Measurements from ENCODE around the gene ZNF229.
"Not testable (repeated sequence)": the region's sequence is repeated elsewhere in the genome, so short reads cannot be mapped to it uniquely, and the experiment has no call there.

ZNF229 gene

DNA sequence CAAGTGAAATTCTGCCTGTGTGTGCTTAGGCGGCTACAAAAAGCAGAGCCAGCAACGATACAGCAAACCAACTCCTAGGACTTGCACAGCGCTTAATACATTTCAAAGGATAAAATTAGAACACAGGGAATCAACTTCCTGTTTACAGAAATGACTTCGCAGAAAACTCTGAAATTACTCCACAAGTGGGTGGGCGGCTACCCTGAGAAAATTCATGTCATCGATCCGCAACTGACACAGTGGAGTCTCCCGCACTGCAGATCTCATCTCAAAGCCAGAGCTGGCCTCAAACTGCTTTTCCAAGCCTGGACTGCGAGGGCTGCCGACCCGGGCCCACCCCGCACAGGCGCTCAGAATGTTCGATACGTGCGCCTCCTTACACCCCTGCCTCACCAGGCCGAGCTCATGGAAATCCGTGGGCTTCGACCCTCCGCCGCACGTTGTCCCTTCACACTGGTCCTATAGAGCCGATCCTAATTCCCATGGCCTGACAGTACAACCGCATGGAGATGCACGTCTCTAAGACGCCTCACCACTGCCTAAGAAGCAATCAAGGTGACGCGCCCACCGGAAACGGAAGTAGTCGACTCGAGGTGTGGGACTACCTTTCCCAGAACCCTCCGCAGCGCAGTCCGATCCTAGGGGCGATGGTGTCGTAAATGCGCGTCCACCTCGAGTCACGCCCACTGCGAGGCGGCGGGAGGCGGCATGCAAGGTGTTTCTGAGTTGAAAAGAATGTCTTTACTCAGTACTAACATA is at the start of gene ZNF229:
Gene ZNF229 (minus strand): TSS at position 557 of the 759 bp plus-strand sequence. CDS start 5,625 bp downstream, outside the sequence.
- TF ChIP-seq POLR2A (IDR thresholded peaks at IDR 0.05; ENCODE audit: low read length), result no peak
- no peak for TF ChIP-seq GATA1 (IDR thresholded peaks at IDR 0.05; ENCODE audit: low read depth, low read length)
- peak; percentile 89 to 95 for DNase-seq

DNA sequence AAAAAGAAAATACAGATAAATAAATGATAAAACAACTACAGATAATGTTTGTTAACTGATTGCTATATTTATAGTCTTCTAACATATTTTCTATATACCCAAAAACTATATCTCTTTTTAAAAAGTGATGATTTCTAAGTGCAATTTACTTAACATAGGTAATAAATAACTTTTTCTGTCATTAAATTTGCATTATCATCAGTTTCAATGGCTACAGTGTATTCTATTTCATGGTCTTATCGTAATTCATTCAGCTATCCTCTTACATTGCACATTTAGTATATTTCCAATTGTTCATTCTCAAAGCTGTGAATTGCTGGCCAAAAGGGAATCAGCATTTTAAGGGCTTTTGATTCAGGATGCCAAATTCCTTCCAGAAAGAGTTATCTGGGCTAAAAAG is 48.4 kb upstream of the ZNF229 start:
- TF ChIP-seq GATA1 (IDR thresholded peaks at IDR 0.05; ENCODE audit: low read depth, low read length), result no peak
- TF ChIP-seq POLR2A (IDR thresholded peaks at IDR 0.05; ENCODE audit: low read length), result no peak
- DNase-seq, result no peak

DNA sequence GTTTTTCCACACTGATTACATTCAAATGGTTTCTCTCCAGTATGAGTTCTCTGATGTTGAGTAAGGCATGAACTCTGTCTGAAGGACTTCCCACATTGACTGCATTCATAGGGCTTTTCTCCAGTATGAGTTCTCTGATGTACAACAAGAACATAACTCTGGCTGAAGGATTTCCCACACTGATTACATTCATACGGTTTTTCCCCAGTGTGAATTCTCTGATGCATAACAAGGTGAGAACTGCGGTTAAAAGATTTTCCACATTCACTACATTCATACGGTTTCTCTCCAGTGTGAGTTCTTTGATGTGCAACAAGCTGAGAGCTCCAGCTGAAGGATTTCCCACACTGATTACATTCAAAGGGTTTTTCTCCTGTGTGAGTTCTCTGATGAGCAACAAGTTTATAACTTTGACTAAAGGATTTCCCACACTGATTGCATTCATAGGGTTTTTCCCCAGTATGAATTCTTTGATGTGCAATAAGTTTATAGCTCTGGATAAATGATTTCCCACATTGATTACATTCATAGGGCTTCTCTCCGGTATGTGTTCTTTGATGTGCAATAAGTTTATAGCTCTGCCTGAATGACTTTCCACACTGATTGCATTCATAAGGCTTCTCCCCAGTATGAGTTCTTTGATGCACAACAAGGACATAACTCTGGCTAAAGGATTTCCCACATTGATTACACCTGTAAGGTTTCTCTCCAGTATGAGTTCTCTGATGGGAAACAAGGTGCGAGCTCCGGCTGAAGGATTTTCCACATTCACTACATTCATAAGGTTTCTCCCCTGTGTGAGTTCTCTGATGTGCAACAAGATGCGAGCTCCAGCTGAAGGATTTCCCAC is 28.5 kb upstream of the ZNF229 start:
- no peak for TF ChIP-seq POLR2A (IDR thresholded peaks at IDR 0.05; ENCODE audit: low read length)
- TF ChIP-seq GATA1 (IDR thresholded peaks at IDR 0.05; ENCODE audit: low read depth, low read length), result no peak
- DNase-seq, result peak; percentile 55 to 60

DNA sequence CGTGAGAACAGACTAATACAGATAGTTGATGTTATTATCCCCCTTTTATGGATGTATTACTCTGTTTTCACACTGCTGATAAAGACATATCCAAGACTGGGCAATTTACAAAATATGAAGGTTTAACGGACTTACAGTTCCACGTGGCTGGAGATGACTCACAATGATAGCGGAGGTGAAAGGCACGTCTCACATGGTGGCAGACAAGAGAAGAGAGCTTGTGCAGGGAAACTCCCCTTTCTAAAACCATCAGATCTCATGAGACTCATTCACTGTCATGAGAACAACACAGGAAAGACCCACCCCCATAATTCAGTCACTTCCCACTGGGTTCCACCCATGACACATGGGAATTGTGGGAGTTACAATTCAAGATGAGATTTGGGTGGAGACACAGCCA is 20.5 kb upstream of the ZNF229 start:
- not testable (repeated sequence) for DNase-seq

DNA sequence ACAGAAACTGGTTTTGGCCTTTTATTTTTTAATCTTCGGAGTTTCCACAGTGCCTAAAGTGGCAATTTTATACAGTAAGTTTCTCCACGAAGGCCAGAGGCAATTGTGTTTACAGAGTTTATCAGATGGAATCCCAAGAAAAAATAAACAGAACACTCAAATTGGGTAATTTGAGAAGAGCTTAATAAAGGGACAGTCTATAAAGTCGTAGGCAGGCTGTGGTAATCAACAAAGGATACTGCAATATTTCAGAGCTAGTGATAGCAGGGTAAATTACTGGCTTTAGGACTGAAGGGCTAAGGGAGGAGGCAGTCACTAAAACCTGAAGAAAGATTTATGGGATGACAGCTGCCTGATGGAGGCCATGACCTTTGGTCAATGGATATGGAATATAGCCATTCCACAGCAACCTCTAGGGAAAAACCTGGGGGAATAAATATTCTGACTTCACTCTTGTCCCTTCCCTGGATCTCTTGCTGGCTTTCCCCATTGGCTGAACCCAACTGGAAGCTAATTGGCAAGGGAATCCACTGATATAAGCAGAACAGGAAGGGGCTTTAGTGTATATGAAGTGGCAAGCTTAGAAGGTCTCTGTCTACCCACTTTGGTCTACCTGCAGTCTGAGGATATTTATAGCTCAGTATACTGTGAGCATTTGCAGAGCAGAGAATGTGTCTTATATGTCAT is 14.5 kb upstream of the ZNF229 start:
- DNase-seq, result not testable (repeated sequence)

DNA sequence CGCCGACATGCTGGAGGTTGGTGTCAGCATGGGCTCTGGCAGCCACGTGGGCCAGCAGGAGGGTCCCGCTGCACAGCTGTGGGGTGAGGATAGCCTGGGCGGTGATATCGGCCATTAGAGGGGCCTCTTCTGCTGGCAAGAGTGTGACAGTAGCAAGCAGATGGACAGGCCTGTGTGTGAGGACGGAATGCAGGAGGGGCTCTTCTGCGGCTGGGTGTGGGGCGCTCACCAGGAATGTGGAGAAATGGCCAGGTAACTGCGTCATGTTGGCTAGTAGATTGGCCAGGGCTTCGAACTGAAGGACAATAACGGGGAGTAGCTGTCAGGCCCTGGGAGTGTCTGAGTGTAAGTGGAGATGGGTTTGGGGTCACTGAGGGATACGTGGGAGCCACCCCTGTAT is 7.7 kb upstream of the ZNF229 start:
- not testable (repeated sequence) for DNase-seq

DNA sequence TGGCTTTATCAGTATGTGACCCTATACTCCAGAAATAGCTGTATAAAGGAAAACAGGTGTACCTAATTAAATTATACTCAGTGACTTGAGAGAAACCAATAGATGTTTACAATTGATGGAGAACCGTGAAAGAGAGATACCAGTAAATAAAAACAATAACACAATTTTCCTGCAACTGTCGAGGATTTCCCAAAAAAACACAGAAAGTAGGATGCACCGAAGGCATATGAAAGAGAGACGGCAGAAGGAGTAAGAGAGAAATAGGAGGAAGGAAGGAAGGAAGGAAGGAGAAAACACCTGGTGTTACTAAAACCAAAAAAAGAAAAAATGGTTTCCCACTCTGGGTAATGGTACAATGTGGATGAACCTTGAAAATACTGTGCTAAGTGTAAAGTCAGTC is 6.8 kb upstream of the ZNF229 start:
- DNase-seq, result no peak
- TF ChIP-seq GATA1 (IDR thresholded peaks at IDR 0.05; ENCODE audit: low read depth, low read length) (no peak), POLR2A (IDR thresholded peaks at IDR 0.05; ENCODE audit: low read length) (no peak)

DNA sequence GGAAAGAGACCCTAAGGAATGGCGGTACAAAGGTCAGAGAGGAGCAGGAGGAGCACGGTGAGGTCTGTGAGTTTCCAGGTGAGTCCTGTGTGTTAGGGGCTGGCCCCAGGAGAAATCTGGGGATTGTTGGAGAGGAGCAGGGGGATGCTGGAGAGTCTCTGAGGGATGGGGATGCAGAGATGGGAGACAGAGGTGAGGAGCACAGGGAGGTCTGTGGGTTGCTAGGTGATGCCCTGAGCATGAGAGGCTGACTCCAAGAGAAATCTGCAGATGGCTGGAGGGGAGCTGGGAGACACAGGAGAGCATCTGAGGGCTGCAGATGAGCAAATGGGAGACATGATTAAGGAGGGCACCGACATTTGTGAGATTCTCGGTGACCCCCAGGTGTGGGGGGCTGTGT is 4.1 kb upstream of the ZNF229 start:
- no peak for TF ChIP-seq GATA1 (IDR thresholded peaks at IDR 0.05; ENCODE audit: low read depth, low read length)
- TF ChIP-seq POLR2A (IDR thresholded peaks at IDR 0.05; ENCODE audit: low read length), result no peak
- no peak for DNase-seq

DNA sequence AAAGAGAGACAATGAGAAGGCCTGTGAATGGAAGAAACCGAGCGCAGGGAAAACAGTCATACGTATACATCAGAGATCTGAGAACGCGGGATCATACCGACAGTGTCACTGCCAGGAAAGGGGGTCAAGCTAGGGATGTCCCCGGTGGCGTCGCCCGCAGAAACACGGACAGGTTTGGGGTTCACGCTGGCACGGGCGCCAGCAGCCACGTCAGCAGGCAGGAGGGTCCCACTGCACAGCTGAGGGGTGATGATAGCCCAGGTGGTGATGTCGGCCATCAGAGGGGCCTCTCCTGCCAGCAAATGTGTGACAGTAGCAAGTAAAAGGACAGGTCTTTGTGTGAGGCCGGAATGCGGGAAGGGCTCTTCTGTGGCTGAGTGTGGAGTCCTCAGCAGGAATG is 3.4 kb upstream of the ZNF229 start:
- TF ChIP-seq GATA1 (IDR thresholded peaks at IDR 0.05; ENCODE audit: low read depth, low read length), result no peak
- TF ChIP-seq POLR2A (IDR thresholded peaks at IDR 0.05; ENCODE audit: low read length), result no peak

DNA sequence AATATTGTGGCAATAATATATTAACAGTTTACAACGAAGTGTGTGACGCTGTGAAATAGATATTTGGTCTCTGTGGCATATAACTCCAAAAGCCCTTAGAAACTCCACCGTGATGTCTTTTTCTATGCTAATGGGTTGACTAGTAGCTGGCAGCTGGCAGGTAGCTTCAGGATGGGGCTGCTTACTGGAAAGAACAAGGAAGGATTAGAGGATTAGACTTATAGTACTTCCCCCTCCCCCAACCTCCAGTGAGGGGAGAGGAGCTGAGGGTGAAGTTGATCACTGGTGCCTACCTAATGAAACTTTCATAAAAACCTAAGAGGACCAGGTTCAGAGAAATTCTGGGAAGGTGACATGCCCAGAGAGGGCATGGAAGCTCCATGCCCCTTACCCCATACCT is 9.8 kb downstream of the ZNF229 start:
- TF ChIP-seq POLR2A (IDR thresholded peaks at IDR 0.05; ENCODE audit: low read length) (no peak), GATA1 (IDR thresholded peaks at IDR 0.05; ENCODE audit: low read depth, low read length) (no peak)
- no peak for DNase-seq

More for the DNA sequence above, 3.4 kb upstream of the ZNF229 start:
- DNase-seq, result no peak

DNA sequence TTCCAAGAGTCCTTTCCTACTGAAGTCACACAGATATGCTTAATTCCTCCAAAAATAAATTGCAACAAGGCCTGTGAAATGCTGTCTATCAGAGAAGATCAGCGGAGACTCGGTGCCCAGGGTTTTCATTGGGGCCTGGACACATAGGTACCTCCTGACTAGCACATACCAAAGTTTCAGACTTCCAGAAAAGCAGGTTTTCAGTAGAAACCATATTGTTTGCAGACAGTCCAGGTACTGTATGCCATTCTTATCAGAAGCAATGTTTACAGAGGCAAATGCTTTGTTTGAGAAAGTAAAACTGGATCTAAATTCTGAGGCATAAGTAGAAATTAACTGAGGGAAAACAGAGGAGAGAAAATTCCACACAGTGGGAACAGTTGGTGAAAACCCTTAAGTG is 12.8 kb downstream of the ZNF229 start:
- no peak for TF ChIP-seq GATA1 (IDR thresholded peaks at IDR 0.05; ENCODE audit: low read depth, low read length)
- no peak for TF ChIP-seq POLR2A (IDR thresholded peaks at IDR 0.05; ENCODE audit: low read length)
- DNase-seq, result no peak

DNA sequence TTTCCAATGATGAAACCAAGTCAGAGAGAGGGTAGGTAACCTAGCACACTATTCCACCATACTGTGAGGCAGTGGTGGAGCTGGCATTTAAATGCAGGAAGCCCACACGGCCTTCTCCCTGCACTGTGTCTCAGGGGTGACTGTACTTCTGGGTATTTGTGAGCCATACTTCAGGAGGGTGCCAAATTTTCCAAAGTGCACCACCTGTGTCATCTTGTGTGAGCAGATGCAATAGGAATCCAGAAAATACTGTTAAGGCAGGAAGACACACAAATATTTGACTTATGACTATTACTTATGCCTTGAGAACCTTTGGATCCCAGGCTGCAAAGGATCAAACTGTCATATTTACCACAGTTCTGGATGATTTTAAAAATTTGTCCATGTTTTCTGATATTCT is 17.3 kb downstream of the ZNF229 start:
- no peak for TF ChIP-seq GATA1 (IDR thresholded peaks at IDR 0.05; ENCODE audit: low read depth, low read length)
- DNase-seq, result no peak

DNA sequence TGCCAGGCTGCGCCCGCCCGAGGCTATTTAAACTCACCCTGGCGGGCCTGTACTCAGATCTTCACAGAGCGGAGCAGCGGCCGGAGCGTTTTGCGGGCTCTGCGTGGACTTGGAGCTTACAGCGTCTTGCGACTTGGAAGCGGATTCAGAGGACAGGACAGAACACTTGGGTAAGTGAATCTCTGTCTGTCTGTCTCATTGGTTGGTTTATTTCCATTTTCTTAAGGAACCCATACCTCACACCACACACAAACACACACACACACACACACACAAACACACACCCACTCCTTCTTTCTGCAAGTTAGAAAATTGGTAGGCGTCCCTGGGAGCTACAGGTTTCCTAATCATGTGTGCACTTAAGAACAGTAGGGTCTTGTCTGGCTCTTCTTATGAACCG is 32.7 kb downstream of the ZNF229 start:
- DNase-seq, result not testable (repeated sequence)

DNA sequence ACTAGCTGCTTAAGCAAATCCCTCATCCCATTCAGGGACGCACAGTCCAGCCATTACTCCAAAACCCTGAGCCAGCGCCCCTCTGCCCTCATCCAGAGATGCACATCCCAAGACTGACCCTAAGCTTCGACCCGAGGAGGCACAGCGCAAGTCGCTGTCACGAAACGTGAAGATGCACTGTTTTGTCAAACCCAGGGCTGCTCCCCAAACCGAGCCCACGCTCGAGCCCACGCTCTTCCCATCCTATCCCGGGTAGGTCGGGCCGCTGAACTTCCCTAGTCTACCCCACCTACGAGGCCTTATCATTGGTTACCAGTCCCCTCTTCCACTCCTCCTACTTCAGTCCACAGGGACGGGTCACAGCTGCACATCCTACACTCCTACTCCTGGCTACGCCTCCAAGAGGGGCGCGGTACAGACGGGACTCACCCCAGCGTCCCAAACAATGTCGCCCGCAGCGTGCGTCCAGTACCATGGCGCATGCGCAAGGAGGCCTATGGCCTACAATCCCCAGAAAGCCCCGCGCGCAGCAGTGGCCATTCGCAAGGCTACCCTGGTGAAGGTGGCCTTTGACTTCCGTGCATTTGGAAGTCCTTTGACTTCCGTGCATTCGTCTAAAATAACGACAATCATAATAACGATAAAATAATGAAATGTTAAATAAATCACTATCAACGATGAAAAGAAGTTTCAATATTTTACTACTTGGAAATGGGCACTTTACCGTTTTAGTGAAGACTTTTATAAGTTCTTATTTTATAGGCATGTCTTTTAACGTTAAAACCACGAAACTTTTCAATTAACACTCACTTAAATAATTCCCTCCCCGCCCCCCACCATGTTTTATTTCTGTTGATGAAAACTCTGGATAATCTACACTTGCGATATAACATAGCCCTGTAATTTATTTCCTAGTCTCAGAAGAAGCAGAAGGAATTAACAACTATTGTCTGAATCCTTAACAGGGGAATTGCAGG is 46.8 kb downstream of the ZNF229 start, which contains the start of gene ZNF285:
Gene ZNF285 (minus strand): TSS at position 470 of the 977 bp plus-strand sequence. CDS start 4,395 bp downstream, outside the sequence.
- TF ChIP-seq GATA1 (IDR thresholded peaks at IDR 0.05; ENCODE audit: low read depth, low read length) (no peak), POLR2A (IDR thresholded peaks at IDR 0.05; ENCODE audit: low read length) (peak; percentile 19)

DNA sequence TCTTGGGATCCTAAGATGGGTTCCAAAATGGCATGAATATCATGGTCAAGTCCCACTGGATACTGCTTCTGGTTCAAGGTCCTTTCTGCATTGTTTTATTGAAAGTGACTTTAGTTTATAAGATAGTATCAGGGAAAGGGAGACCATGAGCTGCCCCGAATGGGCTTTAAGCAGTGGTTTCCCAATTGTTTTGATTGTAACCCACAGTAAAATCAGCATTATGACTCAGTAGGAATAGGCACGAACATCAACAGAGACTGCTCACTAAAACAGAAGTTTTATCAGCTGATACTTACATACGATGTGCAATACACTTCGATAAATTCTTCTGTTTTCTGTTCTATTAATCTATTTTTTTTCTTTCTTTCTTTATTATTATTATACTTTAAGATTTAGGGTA is 59.0 kb downstream of the ZNF229 start:
- DNase-seq, result not testable (repeated sequence)

More for the DNA sequence above, 46.8 kb downstream of the ZNF229 start, which contains the start of gene ZNF285:
- DNase-seq, result no peak
